Activated CD8-positive, alpha-beta memory T cell treated with anti-CD3 and anti-CD28 coated beads, Interleukin-2, amount 50 U/mL, for 4 hours (primary cell): Measurements from ENCODE around the gene TBX1.

Experiments used
- DNase-seq: peaks from one replicate; pipeline ENCODE4 v3.0.0-alpha.2; 2020

Gene TBX1

GRCh38 chr22:19738664-19739447 is 21.7 kb upstream of the TBX1 start:
- DNase-seq = no peak

DNA sequence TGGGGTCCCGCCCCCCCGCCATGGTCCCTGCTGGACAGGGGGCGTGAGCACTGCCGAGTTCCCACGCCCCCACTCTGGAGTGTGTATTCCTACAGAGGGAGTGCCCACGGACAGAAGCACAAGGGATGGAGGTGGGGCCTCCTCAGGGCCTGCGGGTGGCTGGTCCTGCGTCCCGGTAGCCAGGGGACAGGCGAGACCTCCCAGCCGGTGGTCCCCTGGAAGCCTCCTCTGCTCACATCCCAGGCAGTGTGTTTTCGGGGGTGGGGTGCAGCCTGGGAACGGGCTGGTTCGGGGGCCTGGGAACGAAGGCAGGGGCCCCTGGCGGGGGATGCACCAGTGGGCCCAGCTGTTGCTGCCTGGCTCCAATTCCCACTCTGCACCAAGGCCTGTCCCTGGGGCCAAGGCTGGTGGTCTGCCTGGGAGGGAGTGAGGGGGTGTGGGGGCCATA is 21.1 kb upstream of the TBX1 start:
- DNase-seq = no peak

DNA sequence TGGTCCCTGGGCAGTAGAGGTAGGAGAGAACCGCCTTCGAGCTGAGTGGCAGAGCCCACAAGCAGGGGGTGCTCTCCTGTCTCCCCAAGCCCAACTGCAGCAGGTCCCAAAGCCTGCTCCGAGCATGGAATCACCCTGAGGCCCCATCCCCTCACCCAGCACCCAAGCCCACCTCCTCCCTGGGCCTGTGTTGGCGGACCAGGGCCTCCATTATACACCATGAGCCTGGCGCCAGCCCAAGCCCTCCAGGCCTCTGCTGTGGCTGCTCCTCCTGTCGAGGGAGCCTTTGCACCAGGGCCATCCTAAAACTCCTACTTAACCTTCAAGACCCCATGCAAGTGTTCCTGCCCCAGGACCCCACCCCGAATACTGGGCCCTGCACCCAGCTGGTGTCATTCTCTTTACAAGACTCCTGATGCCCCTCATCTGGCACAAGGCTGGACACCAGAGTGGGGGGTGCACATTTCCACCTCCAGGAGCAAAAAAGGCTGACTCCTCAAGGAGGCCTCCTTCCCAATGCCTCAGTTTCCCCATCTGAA is 20.6 kb upstream of the TBX1 start:
- no peak for DNase-seq

- no peak for DNase-seq
Measured at GRCh38 chr22:19740586-19740985, 20.0 kb upstream of the TBX1 start.

DNA sequence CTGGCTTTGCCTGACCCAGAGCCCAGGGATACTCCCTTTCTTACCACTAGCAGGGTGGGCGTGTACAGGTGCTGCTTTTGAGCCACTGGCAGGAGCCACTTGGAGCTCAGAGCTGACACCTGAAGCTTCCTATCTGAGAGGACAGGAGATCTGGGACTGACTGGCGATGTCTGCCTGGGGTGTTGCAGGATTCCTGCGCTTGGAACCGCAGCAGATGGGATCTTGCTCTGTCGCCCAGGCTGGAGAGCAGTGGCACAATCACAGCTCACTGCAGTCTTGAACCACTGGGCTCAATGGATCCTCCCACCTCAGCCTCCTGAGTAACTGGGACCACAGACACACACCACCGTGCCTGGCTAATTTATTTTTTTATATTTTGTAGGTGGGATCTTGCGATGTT is 19.5 kb upstream of the TBX1 start:
- no peak for DNase-seq

GRCh38 chr22:19742160-19743066 is 18.2 kb upstream of the TBX1 start:
- no peak for DNase-seq

DNA sequence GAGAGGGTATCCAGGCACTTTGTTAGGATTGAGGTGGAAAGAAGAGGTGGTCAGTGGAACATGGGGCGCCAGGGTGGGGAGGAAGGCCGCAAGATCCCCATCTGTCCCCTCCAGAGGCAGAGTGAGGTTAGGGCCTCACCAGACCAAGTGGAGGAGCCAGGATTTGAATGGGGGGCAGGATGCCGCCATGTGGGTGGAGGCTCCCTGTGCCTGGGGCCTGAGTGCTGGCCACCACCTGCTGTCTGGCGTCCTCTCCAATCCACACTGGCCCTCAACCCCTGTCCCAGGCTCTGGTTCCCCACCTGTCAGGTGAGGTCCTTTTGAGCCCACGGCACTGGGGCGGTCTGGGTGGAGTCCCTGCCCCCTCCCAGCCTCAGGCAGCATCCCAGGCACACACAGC is 17.5 kb upstream of the TBX1 start:
- no peak for DNase-seq

DNA sequence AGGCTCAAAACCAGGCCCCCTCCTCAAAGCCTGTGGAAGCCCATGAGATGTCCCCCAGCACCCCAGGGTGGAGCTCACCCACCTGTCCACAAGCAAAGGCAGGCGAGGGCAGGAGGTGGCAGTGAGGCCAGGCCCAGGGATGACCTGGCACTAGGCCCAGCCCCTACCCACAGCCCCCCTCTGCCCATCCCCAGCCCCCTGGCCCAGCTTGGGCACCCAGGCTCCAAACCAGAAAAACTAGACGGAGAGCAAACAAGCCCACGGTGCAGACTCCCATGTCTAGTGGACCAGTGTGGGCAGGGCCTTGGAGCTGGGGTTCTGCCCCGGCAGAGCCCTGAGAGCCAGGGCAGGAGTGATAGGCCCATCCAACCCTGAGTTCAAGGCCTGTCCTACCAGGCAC is 16.9 kb upstream of the TBX1 start:
- DNase-seq = no peak

- no peak for DNase-seq
Measured at GRCh38 chr22:19744350-19745006, 16.1 kb upstream of the TBX1 start.

GRCh38 chr22:19745155-19746101 is 15.2 kb upstream of the TBX1 start:
- DNase-seq = no peak

- no peak for DNase-seq
Measured at GRCh38 chr22:19746726-19747125, 13.9 kb upstream of the TBX1 start.

DNA sequence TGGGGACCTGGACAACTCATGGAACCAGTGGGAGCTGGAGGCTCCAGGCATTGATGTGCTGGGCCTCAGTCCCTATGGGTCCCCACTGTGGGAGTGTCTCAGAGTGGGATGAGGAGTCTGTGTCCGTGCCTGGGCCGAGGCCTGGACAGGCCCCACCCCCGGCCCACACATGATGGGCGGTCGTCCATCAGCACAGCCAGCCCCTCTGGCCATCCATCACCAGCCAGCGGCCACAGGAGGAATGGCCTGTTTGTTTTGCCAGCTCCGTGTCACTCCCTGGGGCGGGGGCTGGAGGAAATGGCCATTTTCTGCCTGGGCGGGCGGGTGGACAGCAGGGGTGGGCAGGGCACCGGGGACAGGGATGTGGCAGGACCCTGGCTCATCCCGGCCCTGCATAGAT is 13.0 kb upstream of the TBX1 start:
- no peak for DNase-seq

- no peak for DNase-seq
Measured at GRCh38 chr22:19748139-19748538, 12.4 kb upstream of the TBX1 start.

GRCh38 chr22:19748991-19749664 is 11.4 kb upstream of the TBX1 start:
- DNase-seq = no peak

- no peak for DNase-seq
Measured at GRCh38 chr22:19749876-19750275, 10.7 kb upstream of the TBX1 start.

- DNase-seq = no peak
Measured at GRCh38 chr22:19750507-19751490, 9.8 kb upstream of the TBX1 start.

DNA sequence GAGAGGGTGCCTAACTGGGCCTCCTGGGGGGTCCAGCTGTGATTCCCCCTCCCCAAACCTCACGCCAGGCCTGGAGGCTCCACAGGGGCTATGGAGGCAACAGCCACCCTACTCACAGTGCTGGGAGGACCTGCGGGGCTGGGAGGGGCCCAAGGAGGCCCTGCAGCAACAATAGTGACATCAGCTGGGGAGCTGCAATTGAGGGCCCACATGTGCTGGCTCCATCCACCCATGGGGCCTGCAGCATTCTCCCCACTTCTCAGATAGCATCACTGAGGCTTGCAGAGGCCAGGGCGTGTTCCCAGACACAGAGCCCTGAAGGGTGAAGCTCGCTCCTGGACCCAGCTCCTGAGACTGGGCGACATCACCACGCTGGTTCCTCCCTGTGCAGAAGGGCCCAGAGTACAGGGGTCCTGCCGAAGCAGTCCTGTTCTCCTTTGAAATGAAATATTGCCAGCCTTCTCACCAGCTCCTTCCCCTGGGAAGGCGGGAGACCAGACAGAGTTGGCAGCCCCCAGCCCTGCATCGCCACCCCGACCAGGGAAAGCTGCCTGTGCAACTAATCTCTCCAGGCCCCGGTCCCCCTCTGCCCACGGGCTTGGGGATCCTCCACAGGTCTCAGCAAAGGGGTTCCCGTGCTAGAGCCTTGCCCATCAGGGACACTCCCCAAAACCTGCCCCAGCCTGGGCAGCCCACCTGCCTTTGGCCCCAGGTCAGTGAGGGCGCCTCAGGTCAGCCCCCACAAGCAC is 8.9 kb upstream of the TBX1 start:
- DNase-seq = no peak

DNA sequence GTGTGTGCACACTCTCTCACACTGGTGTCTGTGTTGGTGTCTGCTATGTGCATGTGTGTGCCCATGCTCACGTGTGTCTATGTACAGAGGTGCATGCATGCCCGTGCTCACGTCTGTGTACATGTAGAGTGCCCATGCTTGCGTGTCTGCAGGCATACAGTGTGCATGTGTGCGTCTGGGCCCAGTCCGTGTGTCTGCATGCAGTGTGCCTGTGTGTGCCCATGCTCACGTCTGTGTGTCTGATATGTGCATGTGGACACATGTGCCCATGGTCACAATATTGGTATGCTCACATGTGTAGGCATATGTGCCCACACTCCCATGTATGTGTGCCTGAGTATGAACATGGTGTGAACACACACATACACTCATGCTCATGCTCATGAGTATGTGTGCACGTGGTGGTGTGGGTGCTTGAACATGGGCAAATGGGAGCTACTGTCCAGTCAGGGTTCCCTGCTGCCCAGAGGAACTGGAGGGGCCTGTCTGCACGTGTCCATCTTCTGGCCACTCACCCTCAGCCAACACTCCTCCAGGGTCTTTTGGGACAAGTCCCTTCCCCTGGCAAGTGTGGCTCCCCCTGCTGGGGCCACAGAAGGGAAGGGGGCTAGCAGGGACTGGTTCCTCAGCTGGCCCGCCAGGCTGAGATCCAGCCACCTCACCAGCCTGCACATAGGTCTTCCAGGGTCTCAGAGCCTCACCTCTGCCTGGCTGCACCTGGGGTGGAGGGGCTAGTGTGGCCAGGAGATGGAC is 7.3 kb upstream of the TBX1 start:
- DNase-seq = no peak
